ENCODE measurements around the gene UXS1.
"Not testable (repeated sequence)": the region's sequence is repeated elsewhere in the genome, so short reads cannot be mapped to it uniquely, and the experiment has no call there.

UXS1 gene

DNA sequence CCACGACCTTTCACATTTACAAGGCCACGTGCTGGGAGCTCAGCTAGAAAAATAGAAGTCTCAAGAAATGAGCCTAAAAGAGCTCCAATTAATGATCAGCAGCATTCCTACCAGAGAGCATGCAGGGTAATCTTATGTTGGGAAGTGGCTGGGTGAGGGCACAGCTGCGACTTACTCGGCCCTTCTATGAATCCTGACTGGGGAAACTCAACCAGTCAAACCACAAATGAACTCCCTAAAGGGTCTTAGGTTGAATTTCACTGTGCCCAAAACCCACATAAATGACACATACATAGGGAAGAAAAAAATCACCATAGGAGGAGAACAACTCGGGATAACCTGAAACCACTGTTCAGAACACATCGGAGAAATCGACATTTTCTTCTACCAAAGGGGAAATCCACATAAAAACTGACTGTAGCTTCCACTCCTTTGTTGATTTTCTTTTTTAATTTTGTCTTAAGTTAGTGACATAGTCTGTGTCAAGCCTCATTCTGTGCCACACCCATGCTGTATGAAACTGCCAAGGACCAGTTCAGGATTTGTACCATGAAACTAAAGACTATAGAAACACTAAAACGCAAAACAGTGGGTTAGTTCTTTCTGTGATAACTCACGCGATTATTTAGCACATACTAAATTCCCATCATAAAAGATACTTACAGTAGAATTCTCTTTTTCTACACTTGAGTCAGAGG is 54.7 kb downstream of the UXS1 start:
- TF ChIP-seq, protein P1, sequence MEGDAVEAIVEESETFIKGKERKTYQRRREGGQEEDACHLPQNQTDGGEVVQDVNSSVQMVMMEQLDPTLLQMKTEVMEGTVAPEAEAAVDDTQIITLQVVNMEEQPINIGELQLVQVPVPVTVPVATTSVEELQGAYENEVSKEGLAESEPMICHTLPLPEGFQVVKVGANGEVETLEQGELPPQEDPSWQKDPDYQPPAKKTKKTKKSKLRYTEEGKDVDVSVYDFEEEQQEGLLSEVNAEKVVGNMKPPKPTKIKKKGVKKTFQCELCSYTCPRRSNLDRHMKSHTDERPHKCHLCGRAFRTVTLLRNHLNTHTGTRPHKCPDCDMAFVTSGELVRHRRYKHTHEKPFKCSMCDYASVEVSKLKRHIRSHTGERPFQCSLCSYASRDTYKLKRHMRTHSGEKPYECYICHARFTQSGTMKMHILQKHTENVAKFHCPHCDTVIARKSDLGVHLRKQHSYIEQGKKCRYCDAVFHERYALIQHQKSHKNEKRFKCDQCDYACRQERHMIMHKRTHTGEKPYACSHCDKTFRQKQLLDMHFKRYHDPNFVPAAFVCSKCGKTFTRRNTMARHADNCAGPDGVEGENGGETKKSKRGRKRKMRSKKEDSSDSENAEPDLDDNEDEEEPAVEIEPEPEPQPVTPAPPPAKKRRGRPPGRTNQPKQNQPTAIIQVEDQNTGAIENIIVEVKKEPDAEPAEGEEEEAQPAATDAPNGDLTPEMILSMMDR (IDR thresholded peaks at IDR 0.05): no peak
- peaks cover 42% of the 10 kb centered on the region for H3K4me1 Mint-ChIP-seq
- DNase-seq: no peak
- peaks cover 66% of the 10 kb centered on the region for H3K36me3 Mint-ChIP-seq (ENCODE audit: low read depth)
- H3K27ac Mint-ChIP-seq: peak overlapping the region; percentile 91
- no peak overlapping the region for H3K4me3 Mint-ChIP-seq
- H3K27me3 Mint-ChIP-seq (ENCODE audit: low read depth, poor library complexity): no peaks in the 10 kb centered on the region
- peaks cover 8% of the 10 kb centered on the region for H3K9me3 Mint-ChIP-seq

DNA sequence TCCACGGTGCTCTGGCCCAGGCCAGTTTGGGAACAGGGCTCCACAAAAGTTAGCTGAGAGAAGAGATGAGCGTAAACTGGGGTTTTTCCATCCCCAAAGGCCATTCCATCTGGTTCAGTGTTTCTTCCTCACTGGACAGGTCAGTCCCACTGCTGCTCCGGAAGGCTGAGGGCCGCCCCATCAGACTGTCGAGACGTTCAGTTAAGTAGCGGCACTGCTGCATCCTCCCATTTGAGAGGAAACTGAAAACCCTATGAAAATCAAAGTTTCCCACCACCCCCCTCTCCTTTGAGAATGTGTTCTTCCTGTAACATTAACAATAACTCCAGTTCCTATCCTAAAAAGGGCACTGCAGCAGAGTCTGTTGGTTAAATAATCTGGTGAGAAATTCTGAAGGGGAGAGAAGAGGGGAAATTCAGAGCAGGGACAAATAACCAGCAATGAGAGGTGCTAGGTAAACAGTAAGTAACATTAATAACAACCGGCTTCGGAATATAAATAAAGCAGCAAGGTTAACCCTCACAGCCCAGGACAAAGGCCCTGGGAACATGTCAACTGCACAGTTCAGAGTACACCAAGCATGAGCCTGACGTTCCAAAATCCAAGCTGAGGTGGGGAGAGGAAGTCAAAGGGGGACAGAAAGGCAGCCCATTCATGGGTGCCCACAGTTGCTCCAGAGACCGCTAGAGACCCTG is 55.4 kb downstream of the UXS1 start:
- TF ChIP-seq, protein P1 (IDR thresholded peaks at IDR 0.05): no peak
- H3K27ac Mint-ChIP-seq: peak overlapping the region; percentile 91
- H3K27me3 Mint-ChIP-seq (ENCODE audit: low read depth, poor library complexity): no peaks in the 10 kb centered on the region
- no peak for DNase-seq
- H3K4me1 Mint-ChIP-seq: peaks cover 36% of the 10 kb centered on the region
- H3K36me3 Mint-ChIP-seq (ENCODE audit: low read depth): peaks cover 59% of the 10 kb centered on the region
- peaks cover 8% of the 10 kb centered on the region for H3K9me3 Mint-ChIP-seq
- H3K4me3 Mint-ChIP-seq: no peak overlapping the region

DNA sequence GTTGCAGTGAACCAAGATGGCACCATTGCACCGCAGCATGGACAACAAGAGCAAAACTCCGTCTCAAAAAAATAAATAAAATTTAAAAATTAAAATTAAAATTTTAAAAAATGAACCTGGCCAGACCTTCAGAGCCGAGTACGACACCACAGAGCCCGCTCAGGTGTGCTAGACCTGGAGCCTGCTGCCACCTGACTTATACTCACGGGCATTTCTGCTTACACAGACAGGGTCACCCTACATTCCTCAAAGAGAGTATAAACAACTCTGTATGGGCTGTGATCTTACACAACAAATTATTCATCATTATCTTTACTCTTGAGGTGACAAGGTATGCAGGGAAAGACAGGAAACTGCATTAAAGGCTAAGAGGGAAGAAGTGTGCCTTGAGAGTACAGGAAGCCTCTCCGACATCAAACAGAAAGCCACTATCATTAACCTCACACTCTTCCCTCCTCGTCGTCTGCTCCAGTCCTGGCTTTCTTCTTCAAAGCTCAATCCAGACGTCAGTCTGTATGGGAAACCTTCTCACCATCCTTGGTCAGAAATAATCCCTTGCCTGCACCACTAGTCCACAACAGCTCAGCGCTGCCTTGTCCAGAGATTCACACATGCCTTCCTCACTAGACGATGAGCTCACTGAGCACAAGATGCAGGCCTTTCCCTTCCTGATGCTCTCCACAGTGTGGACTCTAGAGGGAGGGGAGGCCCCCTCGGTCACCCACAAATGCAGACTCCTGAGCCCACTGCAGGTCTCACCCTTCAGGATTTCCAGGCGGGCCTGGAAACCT is 56.2 kb downstream of the UXS1 start:
- DNase-seq: no peak
- Mint-ChIP-seq H3K4me3 (no peak overlapping the region), H3K9me3 (peaks cover 8% of the 10 kb centered on the region), H3K27me3 (ENCODE audit: low read depth, poor library complexity) (no peaks in the 10 kb centered on the region), H3K36me3 (ENCODE audit: low read depth) (peaks cover 52% of the 10 kb centered on the region), H3K27ac (peak overlapping the region; percentile 90), H3K4me1 (peaks cover 34% of the 10 kb centered on the region)
- TF ChIP-seq, protein P1 (IDR thresholded peaks at IDR 0.05): no peak

DNA sequence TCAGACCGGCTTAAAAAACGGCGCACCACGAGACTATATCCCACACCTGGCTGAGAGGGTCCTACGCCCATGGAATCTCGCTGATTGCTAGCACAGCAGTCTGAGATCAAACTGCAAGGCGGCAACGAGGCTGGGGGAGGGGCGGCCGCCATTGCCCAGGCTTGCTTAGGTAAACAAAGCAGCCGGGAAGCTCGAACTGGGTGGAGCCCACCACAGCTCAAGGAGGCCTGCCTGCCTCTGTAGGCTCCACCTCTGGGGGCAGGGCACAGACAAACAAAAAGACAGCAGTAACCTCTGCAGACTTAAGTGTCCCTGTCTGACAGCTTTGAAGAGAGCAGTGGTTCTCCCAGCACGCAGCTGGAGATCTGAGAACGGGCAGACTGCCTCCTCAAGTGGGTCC is 62.9 kb downstream of the UXS1 start:
- peak overlapping the region; percentile 75 for H3K4me3 Mint-ChIP-seq
- H3K9me3 Mint-ChIP-seq; H3K4me1 Mint-ChIP-seq; H3K27me3 Mint-ChIP-seq (ENCODE audit: low read depth, poor library complexity); DNase-seq; H3K27ac Mint-ChIP-seq: not testable (repeated sequence)
- H3K36me3 Mint-ChIP-seq (ENCODE audit: low read depth): peaks cover 39% of the 10 kb centered on the region

DNA sequence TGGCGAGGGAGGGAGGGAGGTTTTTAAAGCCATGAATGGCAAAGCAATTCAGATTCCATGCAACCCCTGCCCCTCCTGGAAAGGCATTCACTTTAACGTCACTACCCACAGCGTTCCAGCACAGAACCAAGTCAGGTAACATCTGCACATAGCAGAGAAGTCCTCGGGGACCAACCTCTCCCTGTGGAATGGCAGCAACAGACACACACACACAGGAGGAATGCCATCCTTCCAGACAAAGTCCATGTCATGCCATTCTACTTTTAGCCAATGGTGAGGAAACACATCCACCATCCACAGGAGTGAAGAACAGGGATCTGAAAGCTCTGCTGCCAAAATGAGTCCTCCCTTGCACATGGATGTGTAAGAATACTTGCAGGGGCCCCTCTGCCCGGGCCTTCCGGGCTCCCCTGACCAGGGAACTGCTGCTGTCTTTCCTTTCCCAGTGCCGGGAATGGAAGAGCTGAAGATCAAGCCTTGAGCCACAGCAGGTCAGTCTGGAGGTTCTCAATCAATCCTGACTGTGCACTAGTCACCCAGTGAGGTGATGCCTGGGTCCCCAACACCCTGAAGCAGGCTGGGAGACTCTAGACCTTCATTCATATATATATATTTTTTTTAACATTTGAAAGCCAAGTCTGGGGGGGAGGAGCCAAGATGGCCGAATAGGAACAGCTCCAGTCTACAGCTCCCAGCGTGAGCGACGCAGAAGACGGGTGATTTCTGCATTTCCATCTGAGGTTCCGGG is 63.7 kb downstream of the UXS1 start:
- TF ChIP-seq, protein P1 (IDR thresholded peaks at IDR 0.05): no peak
- Mint-ChIP-seq H3K4me1 (peaks cover 10% of the 10 kb centered on the region), H3K27me3 (ENCODE audit: low read depth, poor library complexity) (peaks cover 2% of the 10 kb centered on the region), H3K9me3 (peaks cover 9% of the 10 kb centered on the region), H3K27ac (no peak overlapping the region), H3K4me3 (peak overlapping the region; percentile 75), H3K36me3 (ENCODE audit: low read depth) (peaks cover 44% of the 10 kb centered on the region)
- DNase-seq: no peak

DNA sequence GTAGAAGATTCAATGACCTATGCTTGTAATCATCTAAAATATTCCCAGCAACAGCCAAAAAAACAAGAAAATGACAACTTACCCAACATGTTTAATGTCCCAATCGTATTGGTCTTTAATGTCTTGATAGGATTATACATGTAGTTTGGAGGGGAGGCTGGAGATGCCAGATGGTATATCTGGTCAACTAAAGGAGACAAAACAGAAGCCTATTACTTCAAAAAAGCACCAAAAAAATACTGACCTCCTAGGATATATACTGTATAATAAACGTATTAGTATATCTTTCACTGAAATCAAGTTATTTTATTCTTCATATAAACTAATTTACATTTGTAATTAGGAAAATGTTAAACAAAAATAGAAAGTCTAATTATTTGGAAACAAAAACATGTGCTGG is 64.5 kb downstream of the UXS1 start:
- H3K27me3 Mint-ChIP-seq (ENCODE audit: low read depth, poor library complexity): peaks cover 2% of the 10 kb centered on the region
- TF ChIP-seq, protein P1 (IDR thresholded peaks at IDR 0.05): no peak
- no peak overlapping the region for H3K27ac Mint-ChIP-seq
- peaks cover 50% of the 10 kb centered on the region for H3K36me3 Mint-ChIP-seq (ENCODE audit: low read depth)
- DNase-seq: no peak
- H3K4me1 Mint-ChIP-seq: peaks cover 17% of the 10 kb centered on the region
- peak overlapping the region; percentile 75 for H3K4me3 Mint-ChIP-seq
- peaks cover 9% of the 10 kb centered on the region for H3K9me3 Mint-ChIP-seq
